ENCODE data around the gene AHNAK2.
"Not testable (repeated sequence)": the region's sequence is repeated elsewhere in the genome, so short reads cannot be mapped to it uniquely, and the experiment has no call there.

Gene AHNAK2

DNA sequence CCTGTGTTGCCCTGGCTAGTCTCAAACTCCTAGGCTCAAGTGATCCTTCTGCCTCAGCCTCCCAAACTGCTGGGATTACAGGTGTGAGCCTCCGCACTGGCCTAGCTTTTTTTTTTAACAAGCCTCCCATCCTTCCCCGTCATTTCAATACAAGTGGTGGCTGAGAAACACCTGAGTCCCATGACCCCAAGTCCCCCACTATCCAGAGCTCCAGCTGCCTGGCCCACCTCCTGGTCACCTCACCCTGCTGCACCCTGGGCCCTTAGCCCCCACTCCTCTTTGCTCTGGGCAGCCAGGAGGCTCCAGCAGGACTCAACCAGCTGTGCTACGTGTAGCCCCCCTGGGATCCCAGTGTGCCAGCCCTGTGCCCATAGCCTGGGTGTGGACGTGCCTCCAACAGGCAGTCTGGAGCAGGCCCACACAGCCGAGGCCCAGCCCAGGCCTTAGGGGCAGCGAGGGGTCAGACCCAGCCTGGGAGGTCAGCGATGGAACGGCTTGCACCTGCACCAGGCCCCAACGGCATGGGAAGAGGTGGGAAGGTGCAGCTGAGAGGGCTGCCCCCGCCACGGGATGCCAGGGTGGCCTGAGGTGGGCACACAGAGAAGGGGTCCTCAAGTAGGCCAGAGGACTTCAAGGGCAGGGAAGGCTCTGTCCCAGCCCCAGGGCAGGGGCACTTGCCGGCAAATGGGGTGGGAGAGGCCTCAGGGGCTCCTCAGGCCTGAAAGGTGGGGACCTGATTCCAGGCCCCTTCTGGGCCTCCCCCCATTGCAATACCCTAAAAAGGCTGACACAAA lies 6.5 kb downstream of the AHNAK2 start:
- no peak for DNase-seq

DNA sequence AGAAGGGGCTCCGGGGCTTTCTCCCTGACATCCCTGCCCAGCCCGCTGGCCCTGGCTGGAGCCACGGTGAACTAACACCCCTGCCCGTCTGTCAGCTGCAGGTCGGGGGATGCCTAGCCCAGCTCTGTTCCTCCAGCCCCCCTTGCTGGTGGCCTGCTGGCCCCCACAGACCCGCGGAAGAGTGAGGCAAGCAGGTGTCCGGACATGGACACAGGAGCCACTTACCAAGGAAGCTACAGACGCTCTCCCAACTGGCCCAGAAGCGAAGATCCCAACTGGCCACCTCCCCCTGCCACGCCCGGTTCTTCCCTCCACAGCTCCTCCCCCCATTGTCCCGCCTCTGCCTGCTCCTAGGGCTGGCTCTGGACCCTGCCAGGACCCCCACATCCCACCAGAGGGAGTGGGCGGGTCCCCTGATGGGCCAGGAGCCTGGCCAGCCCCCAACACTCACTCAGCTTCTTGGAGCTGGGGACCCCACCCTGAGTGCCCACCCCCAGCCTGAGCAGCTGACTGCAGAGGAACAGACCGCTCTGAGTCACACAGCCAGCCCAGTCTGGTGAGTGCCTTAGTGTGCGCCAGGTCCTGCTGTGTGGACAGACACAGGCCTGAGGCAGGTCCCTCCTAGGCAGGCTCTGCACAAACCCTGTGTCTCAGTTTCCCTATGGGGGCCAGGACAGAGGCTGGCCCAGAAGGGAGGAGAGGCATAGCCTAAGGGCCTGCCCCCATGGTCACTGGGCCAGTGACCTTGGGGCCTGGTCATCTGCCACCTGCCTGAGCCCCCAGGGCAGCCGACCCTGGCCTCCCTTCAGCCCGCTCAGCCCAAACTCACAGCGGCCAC lies 7.7 kb downstream of the AHNAK2 start:
- no peak for DNase-seq

DNA sequence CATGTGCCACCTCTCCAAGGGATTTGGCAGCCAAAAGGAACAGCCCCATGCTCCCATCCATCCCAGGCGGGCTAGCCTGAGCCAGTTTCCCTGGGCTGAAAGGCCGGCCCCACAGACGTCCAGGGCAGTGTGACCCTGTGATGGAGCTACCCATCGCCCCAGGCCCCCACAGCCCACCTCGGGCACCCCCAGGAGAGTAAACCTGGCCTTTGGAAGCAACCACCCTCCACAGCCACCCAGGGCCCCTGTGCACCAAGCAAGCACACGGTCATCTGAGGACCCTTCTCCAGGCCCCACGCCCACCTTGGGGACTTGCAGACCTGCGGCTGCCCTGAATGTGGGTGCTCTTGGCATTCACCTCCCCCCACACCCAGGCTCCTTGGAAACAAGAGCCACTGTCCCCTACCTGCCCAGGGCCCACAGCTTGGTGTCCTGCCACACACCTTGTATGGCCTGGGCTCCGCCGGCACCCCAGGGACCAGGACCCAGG lies 8.4 kb downstream of the AHNAK2 start:
- no peak for DNase-seq

DNA sequence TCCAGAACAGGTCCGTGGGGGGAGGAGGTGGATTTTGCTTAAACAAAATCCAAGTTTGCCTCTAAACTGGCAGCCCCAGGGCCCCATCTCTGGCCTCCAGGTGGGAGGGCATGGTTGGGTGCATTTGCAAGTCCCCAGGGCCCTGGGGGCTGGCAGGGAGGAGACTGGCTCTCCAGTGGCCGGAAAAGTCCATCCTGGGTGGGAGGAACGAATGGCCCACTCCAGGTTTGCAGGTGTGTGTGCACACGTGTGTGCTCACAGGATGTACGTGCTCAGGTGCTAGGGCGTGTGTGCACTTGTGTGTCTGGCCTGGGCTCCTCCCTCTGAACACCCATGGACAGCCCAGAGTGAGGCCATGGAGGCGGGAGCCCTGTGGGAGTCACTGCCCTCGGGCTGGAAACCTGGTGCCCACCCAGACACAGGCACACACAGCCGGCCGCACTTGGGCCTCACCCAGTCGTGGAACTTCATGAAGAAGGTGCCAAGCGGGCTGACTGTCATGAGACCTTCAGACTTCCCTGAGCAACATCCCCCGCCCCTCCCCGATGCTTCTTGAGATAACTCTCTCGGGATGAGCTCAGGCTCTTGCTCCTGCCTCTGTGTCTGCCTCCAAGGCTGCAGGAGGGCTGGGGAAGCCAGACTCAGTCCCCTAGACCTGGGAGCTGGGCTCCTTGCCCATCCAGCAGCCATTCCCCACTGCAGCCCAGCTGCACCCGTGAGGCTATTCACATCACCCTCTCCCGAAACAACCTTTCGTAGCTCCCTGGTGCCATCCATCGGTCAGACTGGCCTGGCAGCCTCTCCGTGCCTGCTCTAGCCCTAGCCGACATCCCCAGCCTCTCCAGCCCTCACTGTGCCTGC lies 9.4 kb downstream of the AHNAK2 start:
- no peak for DNase-seq

DNA sequence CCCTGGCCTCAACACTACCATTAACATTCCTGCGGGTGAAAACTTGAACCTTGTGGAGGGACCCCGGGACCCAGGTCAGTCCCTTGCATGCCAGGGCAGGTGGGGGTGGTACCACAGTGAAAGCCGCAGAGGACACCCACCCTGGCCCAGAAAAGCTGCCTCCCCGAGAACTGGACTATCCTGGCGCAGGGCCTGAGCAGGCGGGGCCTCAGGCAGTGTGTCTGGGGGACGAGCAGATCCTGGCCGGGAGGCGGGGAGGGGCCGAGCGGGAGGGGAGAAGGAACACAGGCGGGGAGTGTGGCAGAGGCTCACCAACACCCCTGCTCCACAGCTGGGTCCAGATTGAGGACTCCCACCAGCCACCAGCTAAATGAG lies 10.0 kb downstream of the AHNAK2 start:
- DNase-seq = no peak

DNA sequence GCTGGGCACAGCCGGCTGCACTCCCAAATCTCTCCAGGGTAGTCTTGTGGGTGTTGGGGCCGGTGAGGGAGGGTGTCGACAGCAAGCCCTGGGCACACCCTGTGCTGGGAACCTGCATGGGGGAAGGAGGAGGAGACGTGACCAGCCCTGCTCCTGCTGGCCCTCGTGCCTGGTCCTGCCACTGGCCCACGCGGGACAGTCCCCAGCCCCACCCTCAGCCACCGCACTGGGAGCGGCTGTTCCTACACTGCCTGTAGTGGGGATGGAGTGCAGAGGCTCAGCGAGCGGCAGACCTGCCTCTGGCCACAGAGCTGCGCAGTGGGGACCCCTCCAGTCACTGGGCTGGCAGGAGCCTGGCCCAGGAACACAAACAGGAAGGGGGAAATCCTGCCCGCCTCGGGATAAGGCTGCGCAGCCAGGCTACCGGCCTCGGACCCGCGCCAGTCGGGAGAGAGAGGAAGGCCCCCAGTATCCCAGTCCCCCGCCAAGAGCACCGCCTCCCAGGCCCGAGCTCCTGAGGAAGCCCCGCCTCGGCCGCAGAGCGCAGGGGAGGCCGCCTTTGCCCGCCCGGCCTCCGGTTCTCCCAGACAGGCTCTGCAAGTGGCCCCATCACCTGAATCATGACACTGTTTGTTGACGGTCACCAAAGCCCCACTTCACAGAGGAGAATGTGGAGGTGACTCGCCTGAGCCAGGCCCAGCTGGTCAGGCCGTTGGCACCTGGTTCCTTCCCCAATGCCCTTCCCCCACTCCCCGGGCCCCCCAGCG lies 10.6 kb downstream of the AHNAK2 start:
- DNase-seq = no peak

DNA sequence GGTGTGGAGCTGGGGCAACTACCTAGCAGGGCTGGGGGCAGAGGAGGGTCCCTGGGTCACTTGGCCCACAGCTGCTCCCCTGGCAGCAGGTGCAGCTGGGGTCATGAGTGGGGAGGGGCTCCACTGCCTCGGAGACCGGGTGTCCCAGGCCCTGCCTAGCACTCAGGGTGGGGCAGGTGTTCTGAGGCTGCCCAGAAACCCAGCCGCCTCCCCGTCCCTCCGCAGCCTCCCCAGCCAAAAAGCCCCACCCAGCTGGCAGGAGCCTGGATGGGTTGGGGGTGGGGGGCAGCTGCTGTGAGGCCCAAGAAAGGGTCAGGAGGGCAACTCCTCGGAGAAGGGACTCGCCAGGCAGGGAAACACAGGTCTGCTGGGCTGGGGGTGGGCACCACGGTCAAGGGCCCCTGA lies 11.2 kb downstream of the AHNAK2 start:
- DNase-seq = no peak

DNA sequence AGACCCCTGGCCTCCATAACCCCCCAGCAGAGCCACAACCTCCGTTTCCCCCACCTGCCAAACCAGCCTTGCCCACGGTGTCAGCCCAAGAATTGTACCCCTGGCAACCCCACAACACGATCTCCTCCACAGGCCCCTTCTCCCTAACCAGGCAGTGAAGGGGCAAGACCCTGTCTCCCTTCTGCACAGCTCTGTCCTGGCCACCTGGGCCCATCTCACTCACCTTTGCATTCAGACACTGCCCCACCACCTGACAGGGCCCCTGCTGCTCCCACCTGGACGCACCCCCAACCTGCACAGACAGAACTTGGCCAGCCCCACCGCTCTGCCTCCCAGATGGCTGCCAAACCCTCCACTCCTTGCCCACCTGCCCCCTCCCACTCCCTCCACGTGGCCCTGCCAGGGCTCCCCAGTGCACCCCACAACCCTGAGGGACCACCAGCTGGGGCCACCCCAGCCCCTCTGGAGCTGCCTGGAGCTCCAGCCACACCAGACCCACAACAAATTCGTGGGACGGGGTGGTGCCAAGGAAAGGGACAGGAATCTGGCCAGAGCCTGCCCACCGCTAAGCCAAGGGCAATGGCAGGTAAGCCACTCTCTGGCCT lies 11.8 kb downstream of the AHNAK2 start:
- no peak for DNase-seq

DNA sequence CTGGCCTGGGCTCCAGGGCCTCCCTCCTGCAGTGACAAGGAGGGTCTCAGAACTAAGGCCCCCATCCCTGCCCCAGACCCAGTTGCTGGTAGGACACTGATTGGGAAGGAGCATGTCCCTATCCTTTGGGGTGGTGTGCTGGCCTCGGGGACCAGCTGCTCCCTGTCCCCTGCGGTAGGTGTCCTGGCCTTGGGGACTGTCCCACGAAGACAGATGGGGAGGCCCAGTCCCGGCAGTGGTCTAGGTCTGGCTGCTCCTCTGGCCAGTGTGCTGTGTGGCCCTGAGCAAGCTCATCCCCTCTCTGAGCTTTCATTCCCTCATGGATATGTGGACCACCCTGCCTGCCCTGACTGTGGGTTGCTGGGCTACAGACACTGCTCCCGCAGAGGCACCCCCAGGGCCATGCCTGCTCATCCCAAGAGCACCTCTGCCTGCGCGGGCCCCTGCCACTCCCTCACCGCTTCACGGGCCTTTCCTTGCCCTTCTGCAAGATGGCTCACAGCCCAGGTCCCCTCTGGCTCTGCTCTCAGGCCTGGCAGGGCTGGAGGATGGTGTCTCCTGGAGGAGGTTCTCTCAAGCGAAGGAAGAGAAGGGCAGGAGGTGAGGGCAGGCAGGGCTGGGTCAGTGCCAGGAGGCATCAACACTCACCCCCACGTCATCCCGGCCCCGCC lies 12.5 kb downstream of the AHNAK2 start:
- no peak for DNase-seq

DNA sequence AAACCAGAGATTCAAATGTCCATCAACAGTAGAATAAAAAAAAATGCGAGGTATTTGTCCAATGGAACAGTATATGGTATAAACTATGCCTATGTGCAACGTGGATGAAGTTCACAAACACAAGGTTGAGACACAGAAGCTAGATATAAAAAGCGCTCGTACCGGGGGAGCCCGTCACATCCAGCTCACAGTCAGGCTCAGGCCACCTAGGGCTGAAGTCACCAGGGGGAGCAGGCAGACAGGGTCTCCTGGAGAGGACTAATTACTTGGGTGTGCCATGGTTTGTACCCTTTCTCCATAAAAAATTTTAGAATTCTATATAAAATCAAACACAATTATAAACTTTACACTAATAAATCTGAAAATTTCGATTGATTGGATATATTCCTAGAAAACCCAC lies 13.6 kb downstream of the AHNAK2 start:
- DNase-seq = no peak

DNA sequence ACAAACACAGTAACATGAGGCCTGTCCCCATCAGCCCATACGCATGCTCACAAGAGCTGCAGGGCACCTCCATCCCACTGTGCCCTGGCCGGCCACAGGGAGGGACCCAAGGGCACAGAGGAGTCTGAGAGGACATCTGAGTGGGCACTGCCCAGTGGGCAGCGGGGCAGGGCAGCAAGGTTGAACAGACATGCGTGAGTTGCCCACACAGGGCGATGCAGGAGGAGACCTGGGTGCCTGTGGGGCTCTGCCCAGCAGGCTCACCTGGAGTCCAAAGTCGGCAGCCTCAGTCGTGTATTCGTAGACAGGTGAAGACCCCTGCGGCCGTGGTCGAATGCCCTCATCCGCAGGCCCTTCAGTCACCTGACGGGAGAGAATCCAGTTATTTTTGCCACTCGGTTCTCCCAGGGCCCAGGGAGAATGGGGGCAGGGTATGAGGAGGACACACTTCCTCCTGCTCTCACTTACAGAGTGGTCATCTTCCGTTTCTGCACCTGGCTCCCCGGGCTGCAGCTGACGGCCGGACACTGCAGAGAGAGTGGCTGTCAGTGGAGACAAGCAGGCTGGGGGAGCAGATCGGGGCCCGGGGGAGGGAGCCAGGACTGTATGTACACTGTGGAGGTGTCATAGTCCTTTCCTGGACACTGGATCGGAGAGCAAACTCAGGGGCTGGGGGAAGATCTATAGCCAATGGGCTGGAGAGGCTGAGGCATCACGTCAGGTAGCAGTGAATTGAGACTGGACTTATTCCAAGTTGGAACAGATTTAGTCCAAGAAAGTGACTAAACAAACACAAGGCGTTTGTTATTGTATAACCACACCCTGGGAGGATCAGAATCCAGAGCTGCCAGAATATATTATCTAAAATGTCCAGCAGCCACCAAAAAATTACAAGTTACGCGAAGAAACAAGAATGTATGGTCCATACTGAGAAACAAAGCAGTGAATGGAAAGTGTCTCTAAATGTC lies 20.7 kb downstream of the AHNAK2 start:
- no peak for DNase-seq

DNA sequence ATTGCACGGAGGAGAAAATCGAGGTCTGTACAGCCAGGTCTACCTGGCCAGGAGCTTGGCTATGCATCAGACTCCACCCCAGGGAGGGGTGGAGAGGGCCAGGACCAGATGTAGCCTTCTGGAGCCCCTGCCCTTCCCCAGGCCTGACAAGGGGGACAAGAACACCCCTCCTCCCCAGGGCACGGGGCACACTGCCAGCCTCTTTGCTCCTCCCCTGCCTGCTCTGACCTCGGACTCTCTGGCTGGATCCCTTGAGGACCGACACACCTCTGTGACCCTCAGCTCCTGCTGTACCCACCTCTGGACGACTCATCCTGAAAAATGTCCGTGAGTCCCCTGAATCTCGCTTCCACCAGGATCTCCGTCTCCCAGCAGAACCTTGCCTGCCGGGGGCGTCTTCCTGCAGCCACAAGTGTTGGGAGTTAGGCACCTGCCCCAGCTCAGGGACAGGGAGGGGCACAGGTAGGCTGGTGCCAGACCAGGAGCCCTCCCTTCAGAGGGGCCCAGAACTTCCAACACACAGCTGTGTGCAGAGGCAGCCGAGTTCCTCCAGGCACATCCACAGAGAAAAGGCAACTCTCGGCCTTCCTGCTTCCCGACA lies 21.8 kb downstream of the AHNAK2 start:
- DNase-seq = no peak

DNA sequence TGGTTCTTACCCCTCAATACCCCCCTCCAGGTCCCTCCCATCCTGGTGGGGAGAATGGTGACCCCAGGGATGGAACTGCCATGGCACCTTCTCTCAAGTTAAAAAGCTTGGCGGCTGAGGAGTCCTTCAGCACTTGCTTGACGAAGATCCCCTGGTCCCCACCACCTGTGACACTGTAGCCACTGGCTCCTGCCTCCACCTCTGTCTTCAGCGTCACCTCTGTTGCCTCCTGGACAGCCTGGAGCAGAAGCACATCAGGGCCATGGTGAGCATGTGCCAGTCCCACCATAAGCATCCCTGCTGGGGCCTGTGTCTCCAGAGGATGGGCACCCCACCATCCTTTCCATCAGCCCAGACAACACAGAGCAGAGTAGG lies 22.8 kb downstream of the AHNAK2 start:
- no peak for DNase-seq

DNA sequence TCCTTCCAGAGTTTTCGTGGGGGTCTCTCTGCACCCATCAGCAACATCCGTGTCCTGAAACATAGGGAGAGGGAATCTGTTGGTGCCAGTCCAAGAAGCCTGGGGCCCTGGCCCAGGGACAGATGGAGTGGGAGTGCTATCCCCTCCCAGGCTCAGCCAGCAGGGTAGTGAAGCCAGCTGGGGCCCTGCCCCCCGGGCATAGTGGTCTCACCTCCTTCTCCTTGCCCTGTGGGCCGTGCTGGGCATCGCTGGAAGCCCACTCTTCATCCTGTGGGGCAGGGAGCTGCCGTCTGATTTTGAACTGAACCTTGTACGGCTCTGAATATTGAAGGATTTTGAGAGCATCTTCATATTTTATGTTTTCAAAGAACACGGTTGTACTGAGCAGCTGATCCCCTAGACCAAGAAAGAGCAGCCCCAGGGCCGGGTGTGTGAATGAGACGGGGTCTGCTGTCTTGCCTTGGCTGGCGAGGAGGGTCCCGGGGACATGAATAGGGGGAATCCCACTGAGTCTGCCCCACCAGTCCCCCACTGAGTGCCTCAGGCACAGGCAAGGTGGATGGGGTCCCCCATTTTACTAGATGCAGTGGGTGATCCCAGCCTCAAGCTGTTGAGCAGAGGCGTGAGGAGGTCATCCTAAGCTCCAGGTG lies 23.3 kb downstream of the AHNAK2 start:
- no peak for DNase-seq

DNA sequence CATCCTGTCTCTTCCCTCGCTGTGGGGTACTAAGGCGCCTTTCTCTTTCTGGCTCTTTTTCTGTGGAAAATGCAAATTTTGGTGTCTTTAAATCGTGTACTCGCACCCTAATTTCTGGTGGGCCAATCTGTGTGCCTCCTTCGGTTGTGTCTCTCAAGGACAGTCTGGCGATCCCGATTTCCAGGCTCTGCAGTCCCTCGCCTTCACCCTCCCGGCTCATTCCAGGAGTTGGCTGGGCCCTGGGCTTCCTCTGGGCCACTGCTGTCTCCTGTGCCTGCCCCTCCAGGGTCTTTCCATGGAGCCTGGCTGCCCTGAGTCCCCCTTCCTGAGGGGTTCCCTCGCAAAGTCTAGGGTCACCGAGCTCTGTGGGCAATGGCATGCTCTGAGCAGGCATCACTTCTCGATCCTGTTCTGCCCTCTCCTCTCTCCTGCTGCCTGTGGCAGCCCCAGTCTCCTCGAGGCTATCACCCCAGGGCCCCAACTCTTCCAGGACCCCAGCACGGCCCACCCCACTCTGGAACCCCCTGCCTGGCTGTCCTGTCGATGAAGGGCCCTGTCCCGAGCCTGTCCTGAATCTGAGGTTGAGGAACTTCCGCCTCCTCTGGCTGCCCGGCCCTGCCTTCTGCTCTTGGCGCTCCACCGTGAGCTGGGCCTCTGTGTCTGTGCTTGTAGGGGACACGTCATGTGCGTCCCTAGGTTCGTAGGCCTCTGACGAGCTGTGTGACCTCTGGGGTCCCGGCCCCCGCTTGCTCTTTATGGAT lies 24.1 kb downstream of the AHNAK2 start:
- DNase-seq = no peak

DNA sequence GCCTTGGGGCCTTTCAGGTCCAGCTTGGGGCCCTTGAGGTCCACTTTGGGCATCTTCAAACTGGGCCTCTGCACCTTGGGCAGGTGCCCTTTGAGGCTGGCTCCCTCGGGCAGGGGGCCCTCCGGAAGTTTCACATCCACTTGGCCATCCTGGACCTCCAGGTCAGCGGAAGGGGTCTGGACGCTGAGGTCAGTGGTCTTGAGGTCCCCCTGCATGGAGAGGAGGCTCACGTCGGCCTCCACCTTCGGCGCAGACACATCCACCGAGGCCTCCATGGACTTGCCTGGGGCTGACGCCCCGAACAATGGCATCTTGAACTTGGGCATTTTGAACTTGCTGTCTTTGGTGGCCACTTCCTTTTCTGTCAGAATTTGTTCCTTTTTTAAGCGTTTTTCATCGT lies 25.1 kb downstream of the AHNAK2 start:
- DNase-seq = no peak

DNA sequence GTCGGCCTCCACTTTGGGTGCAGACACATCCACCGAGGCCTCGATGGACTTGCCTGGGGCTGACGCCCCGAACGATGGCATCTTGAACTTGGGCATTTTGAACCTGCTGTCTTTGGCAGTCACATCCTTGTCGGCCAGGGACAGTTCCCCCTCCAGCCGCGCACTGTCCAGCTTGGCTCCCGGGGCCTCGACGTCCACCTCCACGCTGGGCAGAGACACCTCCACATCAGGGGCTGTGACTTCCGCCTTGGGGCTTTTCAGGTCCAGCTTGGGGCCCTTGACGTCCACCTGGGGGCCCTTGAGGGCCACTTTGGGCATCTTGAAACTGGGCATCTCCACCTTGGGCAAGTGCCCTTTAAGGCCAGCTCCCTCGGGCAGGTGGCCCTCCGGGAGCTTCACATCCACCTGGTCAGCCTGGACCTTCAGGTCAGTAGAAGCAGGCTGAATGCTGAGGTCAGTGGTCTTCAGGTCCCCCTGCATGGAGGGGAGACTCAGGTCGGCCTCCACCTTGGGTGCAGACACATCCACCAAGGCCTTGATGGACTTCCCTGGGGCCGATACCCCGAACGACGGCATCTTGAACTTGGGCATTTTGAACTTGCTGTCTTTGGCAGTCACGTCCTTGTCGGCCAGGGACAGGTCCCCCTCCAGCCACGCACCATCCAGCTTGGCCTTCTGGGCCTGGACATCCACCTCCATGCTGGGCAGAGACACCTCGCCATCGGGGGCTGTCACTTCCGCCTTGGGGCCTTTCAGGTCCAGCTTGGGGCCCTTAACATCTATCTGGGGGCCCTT lies 26.1 kb downstream of the AHNAK2 start:
- not testable (repeated sequence) for DNase-seq

DNA sequence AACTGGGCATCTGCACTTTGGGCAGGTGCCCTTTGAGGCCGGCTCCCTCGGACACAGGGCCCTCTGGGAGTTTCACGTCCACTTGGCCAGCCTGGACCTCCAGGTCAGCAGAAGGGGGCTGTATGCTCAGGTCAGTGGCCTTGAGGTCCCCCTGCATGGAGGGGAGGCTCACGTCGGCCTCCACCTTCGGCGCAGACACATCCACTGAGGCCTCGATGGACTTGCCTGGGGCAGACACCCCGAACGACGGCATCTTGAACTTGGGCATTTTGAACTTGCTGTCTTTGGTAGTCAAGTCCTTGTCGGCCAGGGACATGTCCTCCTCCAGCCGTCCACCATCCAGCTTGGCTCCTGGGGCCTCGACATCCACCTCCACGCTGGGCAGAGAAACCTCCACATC lies 27.5 kb downstream of the AHNAK2 start:
- not testable (repeated sequence) for DNase-seq

All from hematopoietic multipotent progenitor cell treated with erythropoietin and hydrocortisone succinate and interleukin-3 and kit ligand, for 6 days (in vitro differentiated cells).